SHP77 treated with DMSO at 0.1 percent for 48 hours (cell line): ENCODE results near the gene CCDC7.
"Not testable (repeated sequence)": the region's sequence is repeated elsewhere in the genome, so short reads cannot be mapped to it uniquely, and the experiment has no call there.

ENCODE experiments used
- DNase-seq: peaks from one replicate; lab custom pipeline; 2025; lab: John Stamatoyannopoulos, UW

The CCDC7 gene

DNA sequence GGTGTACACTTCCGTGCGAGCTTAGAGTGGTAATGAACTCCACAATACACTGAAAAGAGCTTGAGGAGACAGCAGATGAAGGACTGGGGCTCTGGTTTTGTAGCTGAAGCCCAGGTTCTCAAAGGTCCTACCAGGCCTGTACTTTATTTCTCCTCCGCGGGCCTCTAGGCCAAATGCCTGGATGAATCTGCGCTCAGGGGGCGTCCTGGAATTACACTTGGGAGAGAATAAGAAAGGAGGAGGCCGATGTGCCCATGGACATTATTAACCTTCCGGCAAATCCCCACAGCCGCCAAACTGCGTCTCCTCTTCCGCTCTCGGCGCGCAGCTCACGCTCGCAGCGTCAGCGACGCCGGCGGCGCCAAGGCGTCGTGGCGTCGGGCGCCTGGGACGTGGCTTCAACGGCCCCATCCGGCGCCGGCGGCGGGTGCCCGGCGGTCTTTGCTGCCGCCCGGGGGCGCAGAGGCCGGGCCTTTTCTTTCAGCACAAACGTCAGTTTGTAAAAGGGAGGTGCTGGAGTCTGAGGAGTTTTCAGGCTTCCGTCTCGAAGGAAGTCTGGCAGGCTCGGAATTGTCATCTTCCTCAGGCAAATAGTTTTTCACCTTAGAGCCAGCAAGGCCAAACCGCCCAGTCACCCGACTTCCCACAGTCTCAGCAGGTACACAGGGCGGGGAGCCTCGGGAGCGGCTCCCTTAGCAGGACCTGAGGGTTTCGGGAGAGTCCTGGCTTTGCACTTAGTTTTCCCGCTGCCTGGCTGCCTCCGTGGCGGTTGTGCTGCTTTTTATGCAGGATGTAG is at the start of gene CCDC7:
Gene CCDC7 (plus strand): TSS at position 401 of the 796 bp plus-strand sequence. CDS start 5,503 bp downstream, outside the sequence.
- peak; percentile 60 for DNase-seq

DNA sequence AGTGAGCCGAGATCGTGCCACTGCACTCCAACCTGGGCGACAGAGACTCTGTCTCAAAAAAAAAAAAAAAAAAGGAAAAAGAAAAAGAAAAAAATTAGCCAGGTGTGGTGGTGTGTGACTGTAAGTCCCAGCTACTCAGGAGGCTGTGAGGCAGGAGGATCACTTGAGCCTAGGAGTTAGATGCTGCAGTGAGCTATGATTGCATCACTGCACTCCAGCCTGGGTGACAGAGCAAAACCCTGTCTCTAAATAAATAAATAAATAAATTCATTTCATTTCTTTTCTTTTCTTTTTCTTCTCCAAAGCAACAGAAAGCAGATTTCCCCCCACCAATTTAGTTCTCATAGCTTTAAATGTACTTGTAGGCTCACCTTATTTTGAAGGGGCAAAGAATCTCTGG is 48.8 kb upstream of the CCDC7 start:
- DNase-seq = not testable (repeated sequence)

DNA sequence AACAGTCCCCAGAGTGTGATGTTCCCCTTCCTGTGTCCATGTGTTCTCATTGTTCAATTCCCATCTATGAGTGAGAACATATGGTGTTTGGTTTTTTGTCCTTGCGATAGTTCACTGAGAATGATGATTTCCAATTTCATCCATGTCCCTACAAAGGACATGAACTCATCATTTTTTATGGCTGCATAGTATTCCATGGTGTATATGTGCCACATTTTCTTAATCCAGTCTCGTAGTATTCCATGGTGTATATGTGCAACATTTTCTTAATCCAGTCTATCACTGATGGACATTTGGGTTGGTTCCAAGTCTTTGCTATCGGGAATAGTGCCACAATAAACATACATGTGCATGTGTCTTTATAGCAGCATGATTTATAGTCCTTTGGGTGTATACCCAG is 46.2 kb upstream of the CCDC7 start:
- not testable (repeated sequence) for DNase-seq

GRCh38 chr10:32400961-32401360 is 45.0 kb upstream of the CCDC7 start:
- DNase-seq = no peak

GRCh38 chr10:32402499-32402898 is 43.4 kb upstream of the CCDC7 start:
- no peak for DNase-seq

DNA sequence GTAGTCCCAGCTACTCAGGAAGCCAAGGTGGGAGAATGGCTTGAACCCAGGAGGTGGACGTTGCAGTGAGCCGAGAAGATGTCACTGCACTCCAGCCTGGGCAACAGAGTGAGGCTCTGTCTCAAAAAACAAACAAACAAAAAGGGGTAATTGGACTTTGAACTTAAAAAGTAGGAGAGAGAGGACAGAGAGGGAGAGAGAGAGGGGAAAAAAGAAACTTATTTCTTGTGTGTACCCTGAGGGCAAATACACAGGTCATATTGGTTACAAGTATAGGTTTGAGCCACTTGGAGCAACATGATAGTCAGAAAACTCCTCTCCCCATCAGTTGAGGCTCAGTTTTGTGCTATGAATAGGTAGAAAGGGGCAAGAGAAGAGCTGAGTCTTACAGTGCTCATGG is 42.8 kb upstream of the CCDC7 start:
- DNase-seq = no peak

- DNase-seq = no peak
Measured at GRCh38 chr10:32408690-32409089, 37.2 kb upstream of the CCDC7 start.

DNA sequence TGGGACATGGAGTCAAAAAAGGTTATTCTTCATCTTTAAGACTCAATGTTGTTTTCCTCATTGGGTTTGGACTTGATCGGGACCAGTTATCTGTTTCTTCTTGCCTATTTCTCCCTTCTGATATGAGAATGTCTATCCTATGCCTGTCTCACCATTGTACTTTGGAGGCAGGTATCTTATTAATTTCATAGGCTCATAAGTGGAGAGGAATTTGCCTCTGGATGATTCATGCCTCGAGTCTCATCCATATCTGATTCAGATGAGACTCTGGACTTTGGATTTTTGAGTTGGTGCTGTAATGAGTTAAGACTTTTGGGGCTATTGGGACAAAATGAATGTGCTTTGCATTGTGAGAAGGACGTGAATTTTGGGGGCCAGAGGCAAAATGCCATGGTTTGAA is 36.2 kb upstream of the CCDC7 start:
- no peak for DNase-seq

- DNase-seq = no peak
Measured at GRCh38 chr10:32410569-32410968, 35.4 kb upstream of the CCDC7 start.

DNA sequence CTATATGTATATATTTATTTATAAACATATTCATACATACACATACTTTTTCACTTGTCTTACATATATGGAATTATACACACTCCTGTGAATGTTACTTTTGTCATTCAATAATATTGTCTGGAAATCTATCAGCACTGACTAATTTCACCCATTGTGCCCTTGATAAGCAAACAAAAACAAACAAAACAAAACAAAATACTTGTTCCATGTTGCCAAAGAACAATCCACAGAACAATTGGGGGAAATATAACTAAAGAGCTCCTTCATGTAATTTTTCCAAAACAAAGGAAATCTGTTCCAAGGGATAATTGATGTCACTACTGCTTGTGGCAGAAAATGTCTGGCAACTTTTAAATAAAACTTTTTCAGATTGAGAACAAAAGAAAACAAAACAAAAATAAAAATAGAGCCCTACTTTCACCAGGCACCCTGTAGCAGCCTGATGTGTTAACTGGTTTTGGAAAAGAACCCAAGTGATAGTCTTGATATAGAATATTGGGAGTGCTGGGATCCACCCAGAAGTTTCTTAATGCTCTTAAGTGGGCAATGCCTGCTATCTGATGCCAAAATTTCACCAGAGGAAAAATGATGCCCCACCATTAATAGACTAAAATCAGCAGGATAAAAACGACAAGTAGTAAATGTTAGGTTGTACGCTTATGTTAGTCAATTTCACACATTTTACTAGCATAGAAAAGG is 34.0 kb upstream of the CCDC7 start:
- no peak for DNase-seq

GRCh38 chr10:32412499-32412853 is 33.5 kb upstream of the CCDC7 start:
- DNase-seq = no peak

DNA sequence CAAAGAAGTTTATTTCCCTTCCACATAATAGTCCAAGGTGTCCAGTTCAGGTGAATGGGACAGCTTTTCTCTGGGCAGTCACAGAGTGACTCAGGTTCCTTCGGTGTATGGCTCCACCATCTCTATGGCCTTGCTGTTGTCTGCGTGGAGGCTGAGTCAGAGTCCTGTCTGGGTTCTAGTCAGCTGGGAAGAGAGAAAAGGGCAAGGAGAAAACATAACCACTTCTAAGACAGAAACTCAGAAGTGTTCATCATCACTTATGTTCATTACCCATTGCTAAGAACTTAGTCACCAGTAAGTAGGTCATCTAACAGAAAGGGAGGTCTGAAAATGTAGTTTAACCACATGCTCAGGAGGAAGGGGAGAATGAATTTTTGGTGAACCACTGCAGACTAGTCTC is 32.4 kb upstream of the CCDC7 start:
- no peak for DNase-seq

DNA sequence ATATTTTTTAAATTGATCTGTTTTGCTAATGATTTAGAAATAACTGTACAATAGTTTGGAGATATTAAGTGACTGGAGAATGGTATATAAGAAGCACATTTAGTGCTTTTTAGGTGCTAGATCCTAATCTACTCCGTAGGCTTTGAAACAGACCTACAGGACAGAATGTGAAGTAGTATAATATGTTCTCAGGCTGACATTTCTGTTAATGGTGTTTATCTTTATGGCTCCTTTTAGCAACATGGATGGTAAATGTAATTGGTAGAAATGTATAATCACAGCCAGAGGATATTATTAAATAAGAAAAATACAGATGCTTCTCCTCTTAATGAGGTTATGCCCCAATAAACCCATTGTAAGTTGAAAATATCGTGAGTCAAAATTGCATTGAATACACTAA is 30.6 kb upstream of the CCDC7 start:
- DNase-seq = no peak

- DNase-seq = no peak
Measured at GRCh38 chr10:32417911-32418547, 27.9 kb upstream of the CCDC7 start.

- DNase-seq = no peak
Measured at GRCh38 chr10:32418572-32418971, 27.4 kb upstream of the CCDC7 start.

DNA sequence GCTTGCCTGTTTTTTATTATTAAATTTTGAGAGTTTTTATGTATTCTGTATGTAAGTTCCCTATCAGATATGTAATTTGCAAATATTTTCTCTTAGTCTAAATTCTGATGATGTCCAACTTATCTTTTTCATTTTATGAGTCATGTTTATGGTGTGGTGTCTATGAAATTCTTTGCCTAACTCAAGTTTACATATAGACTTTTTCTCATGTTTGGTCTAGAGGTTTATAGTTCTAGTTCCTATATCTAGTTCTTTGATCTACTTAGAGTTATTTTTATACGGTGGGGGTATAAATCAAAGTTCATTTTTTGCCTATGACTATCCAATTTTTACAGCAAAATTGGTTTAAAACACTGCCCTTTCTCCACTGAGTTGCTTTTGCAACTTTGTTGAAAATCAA is 26.3 kb upstream of the CCDC7 start:
- no peak for DNase-seq

GRCh38 chr10:32426186-32426585 is 19.8 kb upstream of the CCDC7 start:
- DNase-seq = no peak

DNA sequence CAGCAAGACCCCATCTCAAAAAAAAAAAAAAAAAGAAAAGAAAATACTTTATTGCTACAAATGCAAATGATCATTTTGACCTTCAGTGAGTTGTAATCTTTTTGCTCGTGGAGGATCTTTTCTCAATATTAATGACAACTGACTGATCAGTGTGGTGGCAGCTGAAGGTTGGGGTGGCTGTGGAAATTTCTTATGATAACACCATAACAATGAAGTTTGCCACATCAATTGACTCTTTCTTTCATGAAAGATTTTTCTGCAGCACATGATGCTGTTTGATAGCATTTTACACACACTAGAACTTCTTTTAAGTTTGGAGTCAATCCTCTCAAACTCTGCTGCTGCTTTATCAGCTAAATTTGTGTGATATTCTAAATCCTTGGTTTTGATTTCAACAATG is 12.4 kb upstream of the CCDC7 start:
- DNase-seq = no peak

DNA sequence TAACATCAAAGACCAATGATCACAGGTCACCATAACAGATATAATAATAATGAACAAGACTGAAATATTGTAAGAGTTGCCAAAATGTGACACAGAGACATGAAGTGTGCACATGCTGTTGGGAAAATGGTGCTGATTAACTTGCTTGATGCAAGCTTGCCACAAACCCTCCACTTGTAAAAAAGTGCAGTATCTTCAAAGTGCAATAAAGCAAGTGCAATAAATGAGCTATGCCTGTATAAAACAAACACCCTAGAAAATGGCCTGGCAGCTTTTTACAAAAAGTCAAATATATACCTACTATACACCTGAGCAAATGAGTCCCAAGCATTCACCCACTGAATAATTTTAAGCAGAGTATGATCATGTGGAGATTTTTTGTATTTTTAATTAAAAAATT is 9.7 kb upstream of the CCDC7 start:
- DNase-seq = no peak

DNA sequence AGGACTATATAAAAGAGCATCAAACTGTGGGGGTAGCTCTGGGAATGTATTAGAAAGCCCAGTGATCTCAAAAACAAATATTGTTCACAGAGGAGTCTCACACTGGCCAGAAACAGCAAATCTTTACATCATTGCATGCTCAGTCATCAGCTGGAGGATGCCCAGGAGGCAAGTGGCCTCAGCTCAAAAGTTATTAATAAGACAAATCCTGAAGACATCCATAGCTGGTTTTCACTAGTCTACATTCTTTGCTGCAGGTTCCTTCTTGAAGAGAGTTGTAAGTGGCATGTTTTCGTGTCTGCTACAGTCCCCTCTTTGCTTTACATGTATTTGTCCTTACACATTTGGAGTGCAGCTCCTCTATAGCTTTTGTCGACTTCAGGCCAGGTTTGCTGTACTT is 8.6 kb upstream of the CCDC7 start:
- no peak for DNase-seq

DNA sequence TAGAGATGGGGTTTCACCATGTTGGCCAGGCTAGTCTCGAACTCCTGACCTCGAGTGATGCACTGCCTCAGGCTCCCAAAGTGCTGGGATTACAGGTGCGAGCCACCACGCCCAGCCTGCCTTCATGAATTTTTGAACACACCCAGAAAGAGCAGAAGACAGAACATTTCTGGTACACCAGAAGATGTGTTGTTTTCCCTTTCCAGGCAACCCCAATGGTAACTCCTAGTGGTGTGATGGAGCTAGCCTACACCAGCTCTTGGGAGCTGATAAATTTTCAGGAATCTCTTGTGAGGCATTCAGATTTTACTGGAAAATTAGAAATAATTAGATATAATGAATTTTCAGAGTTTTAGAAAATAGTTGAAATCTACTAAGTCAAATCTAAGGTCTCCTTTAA is 904 bp upstream of the CCDC7 start:
- DNase-seq = no peak

DNA sequence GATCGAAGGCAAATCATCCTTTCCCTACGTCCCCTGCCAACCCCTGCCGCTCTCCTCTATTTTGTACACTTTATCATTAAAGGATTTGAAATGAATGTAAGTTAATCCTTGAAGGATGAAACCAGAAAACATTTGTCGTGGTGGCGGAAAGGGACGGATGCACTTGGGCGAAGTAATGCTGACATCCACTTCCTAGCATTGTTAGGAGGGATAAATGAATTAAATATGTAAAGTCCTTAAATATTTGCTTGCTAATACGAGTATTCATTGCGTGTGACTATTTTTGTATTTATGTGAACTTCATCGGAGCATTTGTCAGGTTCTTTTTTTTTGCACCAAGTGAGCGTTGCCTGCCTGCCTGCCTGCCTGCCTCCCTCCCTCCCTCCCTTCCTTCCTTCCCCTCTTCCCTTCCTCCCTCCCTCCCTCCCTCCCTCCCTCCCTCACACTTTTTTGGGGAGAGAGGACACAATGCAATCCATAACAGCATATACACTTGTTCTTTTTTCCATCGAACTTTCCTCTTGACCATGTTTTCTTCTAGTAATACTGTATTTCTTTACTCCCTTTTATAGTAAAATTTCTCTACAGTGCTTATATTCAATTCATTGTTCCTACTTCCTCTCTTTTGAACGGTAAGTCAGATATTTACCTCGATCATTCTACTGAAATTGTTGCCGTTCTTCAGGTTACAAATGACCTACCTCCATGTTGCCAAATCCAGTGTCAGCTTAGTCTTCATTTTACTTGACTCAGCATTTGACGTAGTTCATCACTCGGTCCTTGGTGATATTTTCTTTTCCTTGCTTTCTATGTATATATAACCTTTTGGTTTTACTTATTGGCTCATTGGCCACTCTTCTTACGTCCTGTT is 831 bp downstream of the CCDC7 start:
- peak; percentile 14 for DNase-seq
